Panc1 (cell line): ENCODE results near the gene SPATA46. TPM values are rescaled to one million over a fixed set of nuclear protein-coding genes. Genes with fewer than 3 reads are reported as not detected.

Source experiments
- ATAC-seq: fragments of 200-7000 bp; cut with Tn5 transposase; 2 replicates; pipeline ENCODE4 v1.9.1; 2020; ENCODE audit warnings: mild to moderate bottlenecking, moderate library complexity
- BruUV-seq: library from RNA; stranded (reverse); fragments of 400-500 nt; replicated peaks from 2 replicates; lab custom pipeline; 2021; lab: Mats Ljungman, UMichigan
- CTCF ChIA-PET: fragments of 300-600 bp; sonication (Branson Sonifier 250); formaldehyde crosslinking; loops from one replicate; lab custom pipeline; 2022; ENCODE audit warnings: antibody characterized with exemption; lab: Charles Lee
- POLR2A ChIA-PET: fragments of 300-600 bp; sonication (Branson Sonifier 250); formaldehyde crosslinking; loops from one replicate; lab custom pipeline; 2022; ENCODE audit warnings: antibody characterized with exemption; lab: Charles Lee
- DNase-seq: peaks from one replicate; pipeline ENCODE4 v3.0.0-alpha.2; 2010; ENCODE audit warnings: low read depth, low spot score
- H3K27ac ChIP-seq: 2 replicates; pipeline ENCODE4 v1.5.1; 2011; ENCODE audit warnings: mild to moderate bottlenecking, low read length, inconsistent platforms
- H3K27me3 ChIP-seq: fragments of 200-500 bp; sonication (Bioruptor generic); 2 replicates; pipeline ENCODE4 v1.6.0; 2014; ENCODE audit warnings: low read length, inconsistent platforms; ENCODE audit not compliant: control insufficient read depth, insufficient read depth
- H3K36me3 ChIP-seq: fragments of 200-500 bp; sonication (Bioruptor generic); 2 replicates; pipeline ENCODE4 v1.5.1; 2014; ENCODE audit warnings: inconsistent platforms, mild to moderate bottlenecking, low read length, moderate library complexity; ENCODE audit not compliant: control insufficient read depth, insufficient read depth
- H3K4me1 ChIP-seq: 2 replicates; pipeline ENCODE4 v1.5.1; 2011; ENCODE audit warnings: inconsistent platforms, mild to moderate bottlenecking, low read length, moderate library complexity; ENCODE audit not compliant: control insufficient read depth, insufficient read depth
- H3K4me3 ChIP-seq, 2 experiments: 2 replicates each; pipeline ENCODE4 v1.5.1; 2011 to 2012; ENCODE audit warnings: low read depth in 2 of 2, low read length in 2 of 2, mild to moderate bottlenecking in 2 of 2, inconsistent platforms in 1 of 2, moderate library complexity in 1 of 2
- H3K9me3 ChIP-seq: fragments of 200-500 bp; sonication (Bioruptor generic); 2 replicates; pipeline ENCODE4 v1.5.1; 2014; ENCODE audit warnings: low read depth, mild to moderate bottlenecking, inconsistent platforms, low read length, moderate library complexity; ENCODE audit not compliant: control insufficient read depth, insufficient read depth
- CTCF ChIP-seq: fragments of 450-650 bp; IDR thresholded peaks from 2 replicates; pipeline ENCODE4 v1.5.1; 2017; ENCODE audit warnings: mild to moderate bottlenecking
- POLR2AphosphoS5 ChIP-seq: IDR thresholded peaks from 2 replicates; pipeline ENCODE4 v1.6.1; 2012; ENCODE audit warnings: mild to moderate bottlenecking, low read depth, low read length, moderate library complexity
- SIN3A ChIP-seq: IDR thresholded peaks from 2 replicates; pipeline ENCODE4 v1.6.1; 2012; ENCODE audit warnings: low read depth, mild to moderate bottlenecking, low read length, moderate library complexity, borderline replicate concordance; ENCODE audit not compliant: insufficient read depth
- TCF7L2 ChIP-seq: IDR thresholded peaks from 2 replicates; pipeline ENCODE4 v1.6.1; 2011; ENCODE audit warnings: mild to moderate bottlenecking, low read depth, low read length, inconsistent platforms
- in situ Hi-C: cut with HindIII; loops from 2 replicates; pipeline ENCODE4 v1.10.0; 2016; ENCODE audit warnings: low sequenced_read_pairs, low pct_unique_long_range_greater_than_20kb
- intact Hi-C: fragments of 100-400 bp; cut with micrococcal nuclease; formaldehyde crosslinking; loops from one replicate; pipeline ENCODE4 v1.10.0; 2022; ENCODE audit not compliant: unreplicated experiment
- total RNA-seq: library from RNA; stranded (reverse); gene quantifications from one replicate; pipeline ENCODE4 v1.2.1, GENCODE V29; 2021; ENCODE audit not compliant: unreplicated experiment
- TF ChIP-seq, protein P1 (sequence below), 2 experiments: IDR thresholded peaks; 2 replicates each; pipeline ENCODE4 v1.6.1; 2011 to 2012; ENCODE audit warnings: low read depth in 2 of 2, control low read depth in 1 of 2, low read length in 1 of 2, mild to moderate bottlenecking in 1 of 2, moderate library complexity in 1 of 2; ENCODE audit not compliant: insufficient read depth in 1 of 2

The SPATA46 gene
- total RNA-seq, 1 experiment from 2014 or later: not detected

- Histone ChIP-seq H3K27me3 (no peaks in the 10 kb centered on the region), H3K36me3 (no peaks in the 10 kb centered on the region; the same call in 1 of the 2 replicates), H3K4me3 (no peak overlapping the region), H3K27ac (peak overlapping the region; percentile 3; the same call in 1 of the 2 replicates), H3K4me1 (peaks cover 22% of the 10 kb centered on the region), H3K9me3 (no peaks in the 10 kb centered on the region)
- in situ Hi-C loops: no loop called here
- ATAC-seq (no peak), DNase-seq (no peak)
- intact Hi-C loops: no loop called here
- BruUV-seq: no TSS peak
- no peak for TF ChIP-seq POLR2AphosphoS5
- POLR2A ChIA-PET: interaction anchor here (0.7 kb wide), 1 partner anchor 30 kb away, joined by 3 read pairs; no protein-coding TSS in a partner anchor
- CTCF ChIA-PET: no interaction called here
These were observed 12.6 kb upstream of the SPATA46 start for GRCh38 chr1:162389021-162389818.

GRCh38 chr1:162388615-162389014 lies 12.0 kb upstream of the SPATA46 start:
- POLR2A ChIA-PET: no interaction called here
- no peaks in the 10 kb centered on the region for H3K9me3 ChIP-seq
- TF ChIP-seq POLR2AphosphoS5: no peak
- no peak for TF ChIP-seq TCF7L2
- TF ChIP-seq CTCF: no peak
- TF ChIP-seq, protein P1, sequence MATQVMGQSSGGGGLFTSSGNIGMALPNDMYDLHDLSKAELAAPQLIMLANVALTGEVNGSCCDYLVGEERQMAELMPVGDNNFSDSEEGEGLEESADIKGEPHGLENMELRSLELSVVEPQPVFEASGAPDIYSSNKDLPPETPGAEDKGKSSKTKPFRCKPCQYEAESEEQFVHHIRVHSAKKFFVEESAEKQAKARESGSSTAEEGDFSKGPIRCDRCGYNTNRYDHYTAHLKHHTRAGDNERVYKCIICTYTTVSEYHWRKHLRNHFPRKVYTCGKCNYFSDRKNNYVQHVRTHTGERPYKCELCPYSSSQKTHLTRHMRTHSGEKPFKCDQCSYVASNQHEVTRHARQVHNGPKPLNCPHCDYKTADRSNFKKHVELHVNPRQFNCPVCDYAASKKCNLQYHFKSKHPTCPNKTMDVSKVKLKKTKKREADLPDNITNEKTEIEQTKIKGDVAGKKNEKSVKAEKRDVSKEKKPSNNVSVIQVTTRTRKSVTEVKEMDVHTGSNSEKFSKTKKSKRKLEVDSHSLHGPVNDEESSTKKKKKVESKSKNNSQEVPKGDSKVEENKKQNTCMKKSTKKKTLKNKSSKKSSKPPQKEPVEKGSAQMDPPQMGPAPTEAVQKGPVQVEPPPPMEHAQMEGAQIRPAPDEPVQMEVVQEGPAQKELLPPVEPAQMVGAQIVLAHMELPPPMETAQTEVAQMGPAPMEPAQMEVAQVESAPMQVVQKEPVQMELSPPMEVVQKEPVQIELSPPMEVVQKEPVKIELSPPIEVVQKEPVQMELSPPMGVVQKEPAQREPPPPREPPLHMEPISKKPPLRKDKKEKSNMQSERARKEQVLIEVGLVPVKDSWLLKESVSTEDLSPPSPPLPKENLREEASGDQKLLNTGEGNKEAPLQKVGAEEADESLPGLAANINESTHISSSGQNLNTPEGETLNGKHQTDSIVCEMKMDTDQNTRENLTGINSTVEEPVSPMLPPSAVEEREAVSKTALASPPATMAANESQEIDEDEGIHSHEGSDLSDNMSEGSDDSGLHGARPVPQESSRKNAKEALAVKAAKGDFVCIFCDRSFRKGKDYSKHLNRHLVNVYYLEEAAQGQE (IDR thresholded peaks at IDR 0.05; ENCODE audit: insufficient read depth in 1 of 2, low read depth in 2 of 2, low read length in 1 of 2): no peak
- no peak for TF ChIP-seq SIN3A
- no peak overlapping the region for H3K4me3 ChIP-seq
- no peaks in the 10 kb centered on the region; the same call in 1 of the 2 replicates for H3K36me3 ChIP-seq
- in situ Hi-C loops: no loop called here
- DNase-seq (no peak), ATAC-seq (no peak)
- CTCF ChIA-PET: no interaction called here
- BruUV-seq: no TSS peak
- intact Hi-C loops: no loop called here
- no peaks in the 10 kb centered on the region for H3K27me3 ChIP-seq
- no peak overlapping the region; the same call in 1 of the 2 replicates for H3K27ac ChIP-seq
- peaks cover 22% of the 10 kb centered on the region for H3K4me1 ChIP-seq

GRCh38 chr1:162388083-162388594 lies 11.5 kb upstream of the SPATA46 start:
- ChIA-PET CTCF (no interaction called here), POLR2A (no interaction called here)
- in situ Hi-C loops: no loop called here

More at GRCh38 chr1:162388083-162388594, 11.5 kb upstream of the SPATA46 start:
- TF ChIP-seq, protein P1 (IDR thresholded peaks at IDR 0.05; ENCODE audit: insufficient read depth in 1 of 2, low read depth in 2 of 2, low read length in 1 of 2): no peak
- no peak for TF ChIP-seq POLR2AphosphoS5
- no peak for TF ChIP-seq SIN3A
- no peak for TF ChIP-seq CTCF
- TF ChIP-seq TCF7L2: no peak
- H3K27me3 ChIP-seq: no peaks in the 10 kb centered on the region
- H3K4me3 ChIP-seq: no peak overlapping the region
- ATAC-seq (no peak), DNase-seq (no peak)
- no TSS peak for BruUV-seq
- no peak overlapping the region for H3K27ac ChIP-seq
- H3K4me1 ChIP-seq: peaks cover 22% of the 10 kb centered on the region
- no peaks in the 10 kb centered on the region; the same call in 1 of the 2 replicates for H3K36me3 ChIP-seq
- no peaks in the 10 kb centered on the region for H3K9me3 ChIP-seq
- intact Hi-C loops: no loop called here
